ENCODE data around the gene PSMC2.

Gene PSMC2

GRCh38 chr7:103314852-103315251 lies 32.6 kb upstream of the PSMC2 start:
- H3K27ac ChIP-seq = no peak overlapping the region
- peaks cover 97% of the 10 kb centered on the region for H3K36me3 ChIP-seq
- H3K9me3 ChIP-seq = no peaks in the 10 kb centered on the region
- TF ChIP-seq CTCF (IDR thresholded peaks at IDR 0.05) = no peak
- H3K4me1 ChIP-seq (ENCODE audit: control insufficient read depth in 1 of 2, insufficient read depth in 1 of 2, low read depth in 1 of 2, low read length in 1 of 2) = no peaks in the 10 kb centered on the region
- no peaks in the 10 kb centered on the region for H3K27me3 ChIP-seq
- no peak overlapping the region for H3K4me3 ChIP-seq (ENCODE audit: low read depth in 1 of 2, low read length in 1 of 2)

GRCh38 chr7:103316380-103316941 lies 31.0 kb upstream of the PSMC2 start:
- no peaks in the 10 kb centered on the region for H3K9me3 ChIP-seq
- H3K27me3 ChIP-seq = no peaks in the 10 kb centered on the region
- no peak overlapping the region for H3K27ac ChIP-seq
- peaks cover 97% of the 10 kb centered on the region for H3K36me3 ChIP-seq
- no peak overlapping the region for H3K4me3 ChIP-seq (ENCODE audit: low read depth in 1 of 2, low read length in 1 of 2)
- no peak for TF ChIP-seq CTCF (IDR thresholded peaks at IDR 0.05)
- no peaks in the 10 kb centered on the region for H3K4me1 ChIP-seq (ENCODE audit: control insufficient read depth in 1 of 2, insufficient read depth in 1 of 2, low read depth in 1 of 2, low read length in 1 of 2)

- Histone ChIP-seq H3K36me3 (peaks cover 95% of the 10 kb centered on the region), H3K4me1 (ENCODE audit: control insufficient read depth in 1 of 2, insufficient read depth in 1 of 2, low read depth in 1 of 2, low read length in 1 of 2) (no peaks in the 10 kb centered on the region), H3K4me3 (ENCODE audit: low read depth in 1 of 2, low read length in 1 of 2) (no peak overlapping the region), H3K27ac (no peak overlapping the region), H3K27me3 (no peaks in the 10 kb centered on the region), H3K9me3 (no peaks in the 10 kb centered on the region)
- no peak for TF ChIP-seq CTCF (IDR thresholded peaks at IDR 0.05)
Observed at GRCh38 chr7:103317009-103317408, 30.4 kb upstream of the PSMC2 start.

- no peaks in the 10 kb centered on the region for H3K27me3 ChIP-seq
- H3K4me3 ChIP-seq (ENCODE audit: low read depth in 1 of 2, low read length in 1 of 2) = no peak overlapping the region
- no peak overlapping the region for H3K27ac ChIP-seq
- no peak for TF ChIP-seq CTCF (IDR thresholded peaks at IDR 0.05)
- H3K4me1 ChIP-seq (ENCODE audit: control insufficient read depth in 1 of 2, insufficient read depth in 1 of 2, low read depth in 1 of 2, low read length in 1 of 2) = no peaks in the 10 kb centered on the region
- H3K36me3 ChIP-seq = peaks cover 68% of the 10 kb centered on the region
- H3K9me3 ChIP-seq = no peaks in the 10 kb centered on the region
Observed at GRCh38 chr7:103325744-103326143, 21.7 kb upstream of the PSMC2 start.

- no peaks in the 10 kb centered on the region for H3K4me1 ChIP-seq (ENCODE audit: control insufficient read depth in 1 of 2, insufficient read depth in 1 of 2, low read depth in 1 of 2, low read length in 1 of 2)
- no peak overlapping the region for H3K4me3 ChIP-seq (ENCODE audit: low read depth in 1 of 2, low read length in 1 of 2)
- no peak for TF ChIP-seq CTCF (IDR thresholded peaks at IDR 0.05)
- no peaks in the 10 kb centered on the region for H3K9me3 ChIP-seq
- H3K36me3 ChIP-seq = peaks cover 40% of the 10 kb centered on the region
- no peaks in the 10 kb centered on the region for H3K27me3 ChIP-seq
- no peak overlapping the region for H3K27ac ChIP-seq
Observed at GRCh38 chr7:103336761-103337160, 10.7 kb upstream of the PSMC2 start.

GRCh38 chr7:103338864-103339263 lies 8.6 kb upstream of the PSMC2 start:
- H3K27ac ChIP-seq = no peak overlapping the region
- no peaks in the 10 kb centered on the region for H3K27me3 ChIP-seq
- H3K4me1 ChIP-seq (ENCODE audit: control insufficient read depth in 1 of 2, insufficient read depth in 1 of 2, low read depth in 1 of 2, low read length in 1 of 2) = peaks cover 4 to 6% of the 10 kb centered on the region in 2 experiments
- H3K4me3 ChIP-seq (ENCODE audit: low read depth in 1 of 2, low read length in 1 of 2) = no peak overlapping the region
- peaks cover 40% of the 10 kb centered on the region for H3K36me3 ChIP-seq
- H3K9me3 ChIP-seq = no peaks in the 10 kb centered on the region
- no peak for TF ChIP-seq CTCF (IDR thresholded peaks at IDR 0.05)
